CD4-positive, alpha-beta T cell (primary cell): ENCODE measurements around the gene CERK. TPM values are rescaled to one million over a fixed set of nuclear protein-coding genes. Genes with fewer than 3 reads are reported as not detected.
"Not testable (repeated sequence)": the region's sequence is repeated elsewhere in the genome, so short reads cannot be mapped to it uniquely, and the experiment has no call there.

ENCODE experiments used
- ATAC-seq: fragments of 200-7000 bp; cut with Tn5 transposase; one replicate; pipeline ENCODE4 v1.10.0; 2022; ENCODE audit warnings: mild to moderate bottlenecking; ENCODE audit not compliant: poor library complexity
- CTCF ChIA-PET: fragments of 350-600 bp; sonication (Branson Sonifier 250); formaldehyde crosslinking; loops from one replicate; lab custom pipeline; 2021; ENCODE audit warnings: antibody characterized with exemption, inconsistent platforms; lab: Charles Lee
- POLR2A ChIA-PET: fragments of 350-600 bp; sonication (Branson Sonifier 250); formaldehyde crosslinking; loops from one replicate; lab custom pipeline; 2021; ENCODE audit warnings: antibody characterized with exemption, inconsistent platforms; lab: Charles Lee
- DNase-seq, 14 experiments: peaks; one replicate each; pipeline ENCODE4 v3.0.0-alpha.2; 2013 to 2020; ENCODE audit warnings: mixed read lengths in 2 of 14
- H3K27ac ChIP-seq, 2 donors: one replicate each; pipeline versions ENCODE4 v1.5.1 to v1.7.0; 2013; ENCODE audit warnings: low read length in 2 of 2, low read depth in 1 of 2, mild to moderate bottlenecking in 1 of 2
- H3K27me3 ChIP-seq, 2 experiments: 1 replicate in 1 of 2; 2 replicates in 1 of 2; pipeline versions ENCODE4 v1.6.1 to v1.7.0; 2013; ENCODE audit warnings: low read length in 2 of 2, control low read depth in 1 of 2, mild to moderate bottlenecking in 1 of 2, moderate library complexity in 1 of 2; ENCODE audit not compliant: insufficient read depth in 2 of 2, control insufficient read depth in 1 of 2
- H3K36me3 ChIP-seq: one replicate; pipeline ENCODE4 v1.6.1; 2013; ENCODE audit warnings: low read length, control low read depth; ENCODE audit not compliant: insufficient read depth
- H3K4me1 ChIP-seq: one replicate; pipeline ENCODE4 v1.6.1; 2013; ENCODE audit warnings: low read length, control low read depth; ENCODE audit not compliant: insufficient read depth
- H3K4me3 ChIP-seq: one replicate; pipeline ENCODE4 v1.5.1; 2013; ENCODE audit warnings: mild to moderate bottlenecking, low read length, moderate library complexity
- H3K9me3 ChIP-seq, 2 experiments: 1 replicate in 1 of 2; 2 replicates in 1 of 2; pipeline versions ENCODE4 v1.6.1 to v1.7.0; 2013; ENCODE audit warnings: low read length in 2 of 2, mild to moderate bottlenecking in 2 of 2, control low read depth in 1 of 2, moderate library complexity in 1 of 2; ENCODE audit not compliant: control insufficient read depth in 1 of 2, insufficient read depth in 1 of 2
- H3K27ac Mint-ChIP-seq: one replicate; pipeline ENCODE4 v1.8.0; 2020; ENCODE audit warnings: mixed read lengths
- H3K27me3 Mint-ChIP-seq: one replicate; pipeline ENCODE4 v1.8.0; 2021; ENCODE audit warnings: mixed read lengths
- H3K36me3 Mint-ChIP-seq: one replicate; pipeline ENCODE4 v1.8.0; 2021; ENCODE audit warnings: low read depth, mixed read lengths
- H3K4me1 Mint-ChIP-seq: one replicate; pipeline ENCODE4 v1.8.0; 2021; ENCODE audit warnings: low read depth, mixed read lengths
- H3K4me3 Mint-ChIP-seq: one replicate; pipeline ENCODE4 v1.8.0; 2020; ENCODE audit warnings: mild to moderate bottlenecking, mixed read lengths
- H3K9me3 Mint-ChIP-seq: one replicate; pipeline ENCODE4 v1.8.0; 2020; ENCODE audit warnings: mixed read lengths
- CTCF ChIP-seq: fragments of 200-600 bp; IDR thresholded peaks from one replicate; pipeline ENCODE4 v1.8.0; 2022; ENCODE audit warnings: antibody characterized with exemption, mild to moderate bottlenecking
- intact Hi-C, 2 experiments: fragments of 100-400 bp; cut with DNase I in 1 of 2; cut with micrococcal nuclease in 1 of 2; formaldehyde crosslinking; loops; one replicate each; pipeline versions ENCODE4 v1.15.1 to v1.9.0; 2023 to 2025; cut with DNase I, micrococcal nuclease
- total RNA-seq, 174 experiments: library from RNA in 2 of 174; stranded (reverse) in 2 of 174; gene quantifications; one replicate each; pipeline ENCODE4 v1.2.3 and lab custom pipeline; 2021 to 2026

CERK gene
- total RNA-seq, 2 experiments from 2014 or later, result 84.6 to 88.5 TPM

GRCh38 chr22:46646531-46647215 is 91.4 kb downstream of the CERK start:
- no peaks in the 10 kb centered on the region for H3K27me3 Mint-ChIP-seq
- no peaks in the 10 kb centered on the region for H3K36me3 Mint-ChIP-seq
- Histone ChIP-seq H3K36me3 (no peaks in the 10 kb centered on the region), H3K4me3 (no peak overlapping the region), H3K27ac (no peak overlapping the region), H3K9me3 (no peaks in the 10 kb centered on the region), H3K27me3 (no peaks in the 10 kb centered on the region), H3K4me1 (peaks cover 2% of the 10 kb centered on the region)
- H3K27ac Mint-ChIP-seq, result no peak overlapping the region
- ATAC-seq (no peak), DNase-seq (no peak)
- POLR2A ChIA-PET, result no interaction called here
- TF ChIP-seq CTCF, result no peak
- intact Hi-C loops, result no loop called here
- peaks cover 13% of the 10 kb centered on the region for H3K4me1 Mint-ChIP-seq
- H3K9me3 Mint-ChIP-seq, result no peaks in the 10 kb centered on the region
- no peak overlapping the region for H3K4me3 Mint-ChIP-seq
- CTCF ChIA-PET, result no interaction called here

GRCh38 chr22:46642840-46643480 is 95.1 kb downstream of the CERK start:
- H3K27ac ChIP-seq, H3K9me3 ChIP-seq, H3K27ac Mint-ChIP-seq, POLR2A ChIA-PET, H3K27me3 Mint-ChIP-seq, H3K4me1 ChIP-seq, H3K27me3 ChIP-seq, H3K36me3 Mint-ChIP-seq, H3K9me3 Mint-ChIP-seq, H3K36me3 ChIP-seq, CTCF ChIA-PET, DNase-seq, ATAC-seq, H3K4me3 Mint-ChIP-seq, H3K4me3 ChIP-seq, intact Hi-C loops, H3K4me1 Mint-ChIP-seq: not testable (repeated sequence)

- Histone ChIP-seq H3K4me3 (no peak overlapping the region), H3K36me3 (no peaks in the 10 kb centered on the region), H3K27ac (no peak overlapping the region), H3K27me3 (no peaks in the 10 kb centered on the region), H3K9me3 (no peaks in the 10 kb centered on the region), H3K4me1 (no peaks in the 10 kb centered on the region)
- ATAC-seq, result no peak
- no peaks in the 10 kb centered on the region for H3K9me3 Mint-ChIP-seq
- intact Hi-C loops, result no loop called here
- no peaks in the 10 kb centered on the region for H3K36me3 Mint-ChIP-seq
- TF ChIP-seq CTCF, result no peak
- no peak overlapping the region for H3K4me3 Mint-ChIP-seq
- peaks cover 4% of the 10 kb centered on the region for H3K4me1 Mint-ChIP-seq
- ChIA-PET CTCF (no interaction called here), POLR2A (no interaction called here)
- no peaks in the 10 kb centered on the region for H3K27me3 Mint-ChIP-seq
- H3K27ac Mint-ChIP-seq, result no peak overlapping the region
- no peak for DNase-seq
These were observed 96.2 kb downstream of the CERK start for GRCh38 chr22:46641811-46642266.
